ENCODE measurements around the gene S100Z.

DNA sequence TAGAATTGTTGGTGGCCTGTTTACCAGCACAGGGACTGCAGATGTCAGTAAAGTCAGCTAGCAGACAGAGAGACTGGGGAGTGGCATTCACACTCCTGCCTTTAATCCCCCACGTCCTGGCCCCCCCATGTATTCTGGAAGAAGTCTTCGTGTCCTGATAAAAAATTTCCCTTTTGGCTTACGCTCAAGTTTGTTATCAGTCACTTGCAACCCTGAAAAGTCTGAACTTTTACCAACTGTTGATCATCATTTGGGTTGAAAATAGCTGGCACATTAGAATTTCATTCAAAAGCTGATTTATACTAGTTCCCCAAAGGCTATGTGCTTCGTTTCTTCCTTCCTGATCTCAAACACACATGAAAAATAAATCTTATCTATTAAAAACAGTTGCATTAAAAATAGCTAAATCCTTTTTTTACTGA is 97.3 kb downstream of the S100Z start:
- TF ChIP-seq POLR2A (IDR thresholded peaks at IDR 0.05): no peak
- TF ChIP-seq, protein P1, sequence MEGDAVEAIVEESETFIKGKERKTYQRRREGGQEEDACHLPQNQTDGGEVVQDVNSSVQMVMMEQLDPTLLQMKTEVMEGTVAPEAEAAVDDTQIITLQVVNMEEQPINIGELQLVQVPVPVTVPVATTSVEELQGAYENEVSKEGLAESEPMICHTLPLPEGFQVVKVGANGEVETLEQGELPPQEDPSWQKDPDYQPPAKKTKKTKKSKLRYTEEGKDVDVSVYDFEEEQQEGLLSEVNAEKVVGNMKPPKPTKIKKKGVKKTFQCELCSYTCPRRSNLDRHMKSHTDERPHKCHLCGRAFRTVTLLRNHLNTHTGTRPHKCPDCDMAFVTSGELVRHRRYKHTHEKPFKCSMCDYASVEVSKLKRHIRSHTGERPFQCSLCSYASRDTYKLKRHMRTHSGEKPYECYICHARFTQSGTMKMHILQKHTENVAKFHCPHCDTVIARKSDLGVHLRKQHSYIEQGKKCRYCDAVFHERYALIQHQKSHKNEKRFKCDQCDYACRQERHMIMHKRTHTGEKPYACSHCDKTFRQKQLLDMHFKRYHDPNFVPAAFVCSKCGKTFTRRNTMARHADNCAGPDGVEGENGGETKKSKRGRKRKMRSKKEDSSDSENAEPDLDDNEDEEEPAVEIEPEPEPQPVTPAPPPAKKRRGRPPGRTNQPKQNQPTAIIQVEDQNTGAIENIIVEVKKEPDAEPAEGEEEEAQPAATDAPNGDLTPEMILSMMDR (IDR thresholded peaks at IDR 0.05): no peak
